GM13976 (cell line): ENCODE results near the gene ELSPBP1.

Experiments
- DNase-seq: peaks from one replicate; pipeline ENCODE4 v3.0.0; 2012; ENCODE audit warnings: low spot score
- CTCF ChIP-seq: IDR thresholded peaks from 2 replicates; pipeline ENCODE4 v1.5.1; 2012; ENCODE audit warnings: borderline replicate concordance, mild to moderate bottlenecking; ENCODE audit not compliant: insufficient read depth; ENCODE audit errors: extremely low read depth, missing control alignments, control extremely low read depth
- in situ Hi-C: fragments of 300-500 bp; cut with MboI; formaldehyde crosslinking; loops from one replicate; pipeline ENCODE4 v1.12.0; 2022; ENCODE audit warnings: low sequenced_read_pairs, mixed read lengths, inconsistent platforms; ENCODE audit not compliant: unreplicated experiment

Gene ELSPBP1

GRCh38 chr19:48041877-48042580 is 47.6 kb downstream of the ELSPBP1 start:
- no peak for TF ChIP-seq CTCF
- no peak for DNase-seq
- in situ Hi-C loops: no loop called here

DNA sequence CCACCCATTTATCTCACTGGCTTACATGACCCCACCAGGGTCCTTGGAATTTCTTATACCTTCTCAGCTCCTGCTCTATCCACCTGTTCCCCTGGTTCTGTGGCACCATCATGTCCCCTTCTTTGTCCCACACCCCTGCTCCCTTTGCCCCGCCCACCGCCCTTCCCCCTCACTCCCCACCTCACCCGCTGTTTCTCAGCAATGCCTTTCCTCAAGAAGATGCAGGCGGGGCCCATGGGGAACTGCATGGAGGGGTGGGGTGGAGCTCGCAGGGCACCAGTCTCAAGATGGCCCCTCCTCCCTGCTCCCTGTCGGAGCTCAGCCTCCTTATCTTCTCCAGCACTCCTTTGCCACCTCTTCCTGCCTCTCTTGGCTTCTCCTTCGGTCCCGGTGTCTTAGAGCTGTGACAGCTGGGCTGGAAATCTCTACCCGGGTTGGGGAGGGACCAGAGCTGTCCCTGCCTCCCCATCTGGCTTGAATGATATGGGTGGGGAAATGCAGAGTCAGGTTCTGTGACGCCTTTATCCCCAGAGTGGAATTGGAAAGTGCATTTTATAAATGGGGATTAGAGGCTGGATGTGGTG is 49.3 kb downstream of the ELSPBP1 start, which contains the start of gene CABP5:
Gene CABP5 (minus strand): TSS at position 405 of the 584 bp plus-strand sequence. CDS start 157 bp downstream, at position 248.
- in situ Hi-C loops: no loop called here
- DNase-seq: no peak
- no peak for TF ChIP-seq CTCF

GRCh38 chr19:48044561-48044960 is 50.1 kb downstream of the ELSPBP1 start:
- no peak for DNase-seq
- in situ Hi-C loops: no loop called here
- TF ChIP-seq CTCF: no peak

GRCh38 chr19:48051335-48052033 is 57.1 kb downstream of the ELSPBP1 start:
- in situ Hi-C loops: no loop called here
- no peak for TF ChIP-seq CTCF
- no peak for DNase-seq

- no peak for TF ChIP-seq CTCF
- in situ Hi-C loops: no loop called here
- no peak for DNase-seq
Measured at GRCh38 chr19:48053076-48053475, 58.6 kb downstream of the ELSPBP1 start.

- DNase-seq: no peak
- in situ Hi-C loops: no loop called here
Measured at GRCh38 chr19:48053856-48054255, 59.4 kb downstream of the ELSPBP1 start.

More at GRCh38 chr19:48053856-48054255, 59.4 kb downstream of the ELSPBP1 start:
- TF ChIP-seq CTCF: no peak
